ENCODE results near the gene HCAR2.

DNA sequence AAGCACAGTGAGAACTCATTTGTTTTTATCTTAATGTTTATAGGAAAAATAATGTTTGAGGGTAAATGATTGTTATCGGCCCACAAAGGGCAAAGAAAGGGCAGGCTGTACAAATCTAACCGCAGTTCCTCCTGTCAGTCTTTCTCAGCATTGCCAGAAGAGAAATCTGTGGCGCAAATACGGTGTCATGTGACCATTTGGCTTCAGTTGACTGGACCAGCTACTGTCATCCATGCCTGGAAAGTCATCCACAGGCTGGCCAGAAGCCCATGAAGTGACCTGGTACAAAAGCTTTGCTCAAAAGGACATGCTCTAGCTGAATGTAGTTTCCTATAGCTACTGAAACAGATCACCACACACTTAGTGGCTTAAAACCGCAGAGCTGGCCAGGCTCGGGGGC, 43.6 kb downstream of the HCAR2 start:
- TF ChIP-seq, protein P1, sequence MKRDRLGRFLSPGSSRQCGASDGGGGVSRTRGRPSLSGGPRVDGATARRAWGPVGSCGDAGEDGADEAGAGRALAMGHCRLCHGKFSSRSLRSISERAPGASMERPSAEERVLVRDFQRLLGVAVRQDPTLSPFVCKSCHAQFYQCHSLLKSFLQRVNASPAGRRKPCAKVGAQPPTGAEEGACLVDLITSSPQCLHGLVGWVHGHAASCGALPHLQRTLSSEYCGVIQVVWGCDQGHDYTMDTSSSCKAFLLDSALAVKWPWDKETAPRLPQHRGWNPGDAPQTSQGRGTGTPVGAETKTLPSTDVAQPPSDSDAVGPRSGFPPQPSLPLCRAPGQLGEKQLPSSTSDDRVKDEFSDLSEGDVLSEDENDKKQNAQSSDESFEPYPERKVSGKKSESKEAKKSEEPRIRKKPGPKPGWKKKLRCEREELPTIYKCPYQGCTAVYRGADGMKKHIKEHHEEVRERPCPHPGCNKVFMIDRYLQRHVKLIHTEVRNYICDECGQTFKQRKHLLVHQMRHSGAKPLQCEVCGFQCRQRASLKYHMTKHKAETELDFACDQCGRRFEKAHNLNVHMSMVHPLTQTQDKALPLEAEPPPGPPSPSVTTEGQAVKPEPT (CRISPR knock-in tag; IDR thresholded peaks at IDR 0.05; ENCODE audit: low read depth) = no peak
- TF ChIP-seq, protein P2, sequence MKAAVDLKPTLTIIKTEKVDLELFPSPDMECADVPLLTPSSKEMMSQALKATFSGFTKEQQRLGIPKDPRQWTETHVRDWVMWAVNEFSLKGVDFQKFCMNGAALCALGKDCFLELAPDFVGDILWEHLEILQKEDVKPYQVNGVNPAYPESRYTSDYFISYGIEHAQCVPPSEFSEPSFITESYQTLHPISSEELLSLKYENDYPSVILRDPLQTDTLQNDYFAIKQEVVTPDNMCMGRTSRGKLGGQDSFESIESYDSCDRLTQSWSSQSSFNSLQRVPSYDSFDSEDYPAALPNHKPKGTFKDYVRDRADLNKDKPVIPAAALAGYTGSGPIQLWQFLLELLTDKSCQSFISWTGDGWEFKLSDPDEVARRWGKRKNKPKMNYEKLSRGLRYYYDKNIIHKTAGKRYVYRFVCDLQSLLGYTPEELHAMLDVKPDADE (CRISPR knock-in tag; IDR thresholded peaks at IDR 0.05) = no peak
- TF ChIP-seq ZNF12 (CRISPR knock-in tag; IDR thresholded peaks at IDR 0.05) (no peak), GABPA (IDR thresholded peaks at IDR 0.05; ENCODE audit: low read depth, low read length) (no peak), GABPA (CRISPR knock-in tag; IDR thresholded peaks at IDR 0.05; ENCODE audit: low read depth) (no peak)
- TF ChIP-seq, protein P3, sequence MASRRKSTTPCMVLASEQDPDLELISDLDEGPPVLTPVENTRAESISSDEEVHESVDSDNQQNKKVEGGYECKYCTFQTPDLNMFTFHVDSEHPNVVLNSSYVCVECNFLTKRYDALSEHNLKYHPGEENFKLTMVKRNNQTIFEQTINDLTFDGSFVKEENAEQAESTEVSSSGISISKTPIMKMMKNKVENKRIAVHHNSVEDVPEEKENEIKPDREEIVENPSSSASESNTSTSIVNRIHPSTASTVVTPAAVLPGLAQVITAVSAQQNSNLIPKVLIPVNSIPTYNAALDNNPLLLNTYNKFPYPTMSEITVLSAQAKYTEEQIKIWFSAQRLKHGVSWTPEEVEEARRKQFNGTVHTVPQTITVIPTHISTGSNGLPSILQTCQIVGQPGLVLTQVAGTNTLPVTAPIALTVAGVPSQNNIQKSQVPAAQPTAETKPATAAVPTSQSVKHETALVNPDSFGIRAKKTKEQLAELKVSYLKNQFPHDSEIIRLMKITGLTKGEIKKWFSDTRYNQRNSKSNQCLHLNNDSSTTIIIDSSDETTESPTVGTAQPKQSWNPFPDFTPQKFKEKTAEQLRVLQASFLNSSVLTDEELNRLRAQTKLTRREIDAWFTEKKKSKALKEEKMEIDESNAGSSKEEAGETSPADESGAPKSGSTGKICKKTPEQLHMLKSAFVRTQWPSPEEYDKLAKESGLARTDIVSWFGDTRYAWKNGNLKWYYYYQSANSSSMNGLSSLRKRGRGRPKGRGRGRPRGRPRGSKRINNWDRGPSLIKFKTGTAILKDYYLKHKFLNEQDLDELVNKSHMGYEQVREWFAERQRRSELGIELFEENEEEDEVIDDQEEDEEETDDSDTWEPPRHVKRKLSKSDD (CRISPR knock-in tag; IDR thresholded peaks at IDR 0.05; ENCODE audit: low read depth) = no peak
- TF ChIP-seq, protein P4, sequence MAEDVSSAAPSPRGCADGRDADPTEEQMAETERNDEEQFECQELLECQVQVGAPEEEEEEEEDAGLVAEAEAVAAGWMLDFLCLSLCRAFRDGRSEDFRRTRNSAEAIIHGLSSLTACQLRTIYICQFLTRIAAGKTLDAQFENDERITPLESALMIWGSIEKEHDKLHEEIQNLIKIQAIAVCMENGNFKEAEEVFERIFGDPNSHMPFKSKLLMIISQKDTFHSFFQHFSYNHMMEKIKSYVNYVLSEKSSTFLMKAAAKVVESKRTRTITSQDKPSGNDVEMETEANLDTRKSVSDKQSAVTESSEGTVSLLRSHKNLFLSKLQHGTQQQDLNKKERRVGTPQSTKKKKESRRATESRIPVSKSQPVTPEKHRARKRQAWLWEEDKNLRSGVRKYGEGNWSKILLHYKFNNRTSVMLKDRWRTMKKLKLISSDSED (CRISPR knock-in tag; IDR thresholded peaks at IDR 0.05) = no peak
